AG08395 (cell line): ENCODE results near the gene PARD6G.
"Not testable (repeated sequence)": the region's sequence is repeated elsewhere in the genome, so short reads cannot be mapped to it uniquely, and the experiment has no call there.

Source experiments
- DNase-seq: peaks from one replicate; pipeline ENCODE4 v3.0.0; 2012; ENCODE audit warnings: mixed read lengths, low spot score

PARD6G gene

GRCh38 chr18:80241919-80242777 lies 5.2 kb downstream of the PARD6G start:
- DNase-seq, result no peak

GRCh38 chr18:80239830-80240229 lies 7.5 kb downstream of the PARD6G start:
- no peak for DNase-seq

- DNase-seq, result no peak
Observed at GRCh38 chr18:80238651-80239260, 8.6 kb downstream of the PARD6G start.

GRCh38 chr18:80237519-80237918 lies 9.8 kb downstream of the PARD6G start:
- not testable (repeated sequence) for DNase-seq

- DNase-seq, result no peak
Observed at GRCh38 chr18:80234398-80234797, 12.9 kb downstream of the PARD6G start.

GRCh38 chr18:80233899-80234298 lies 13.4 kb downstream of the PARD6G start:
- no peak for DNase-seq

- DNase-seq, result no peak
Observed at GRCh38 chr18:80233201-80233835, 14.0 kb downstream of the PARD6G start.

GRCh38 chr18:80232710-80233109 lies 14.6 kb downstream of the PARD6G start:
- no peak for DNase-seq

GRCh38 chr18:80232030-80232429 lies 15.3 kb downstream of the PARD6G start:
- no peak for DNase-seq

GRCh38 chr18:80231616-80232015 lies 15.7 kb downstream of the PARD6G start:
- DNase-seq, result no peak

- DNase-seq, result no peak
Observed at GRCh38 chr18:80231151-80231550, 16.2 kb downstream of the PARD6G start.

GRCh38 chr18:80229766-80230745 lies 17.3 kb downstream of the PARD6G start:
- no peak for DNase-seq

GRCh38 chr18:80229363-80229762 lies 18.0 kb downstream of the PARD6G start:
- no peak for DNase-seq

- no peak for DNase-seq
Observed at GRCh38 chr18:80228051-80228848, 19.1 kb downstream of the PARD6G start.

GRCh38 chr18:80227472-80227871 lies 19.8 kb downstream of the PARD6G start:
- DNase-seq, result no peak

GRCh38 chr18:80225685-80226084 lies 21.6 kb downstream of the PARD6G start:
- DNase-seq, result no peak

GRCh38 chr18:80223581-80224148 lies 23.6 kb downstream of the PARD6G start:
- DNase-seq, result no peak

GRCh38 chr18:80219488-80219887 lies 27.8 kb downstream of the PARD6G start:
- not testable (repeated sequence) for DNase-seq

GRCh38 chr18:80218341-80219227 lies 28.7 kb downstream of the PARD6G start:
- no peak for DNase-seq

GRCh38 chr18:80213182-80213581 lies 34.1 kb downstream of the PARD6G start:
- no peak for DNase-seq
